HG03175 (cell line): ENCODE data around the gene ARAP1.

Experiments
- ATAC-seq: cut with Tn5 transposase; IDR thresholded peaks from one replicate; pipeline ENCODE4 v1.9.1; 2021; ENCODE audit warnings: mild to moderate bottlenecking, moderate library complexity; ENCODE audit not compliant: unreplicated experiment

The ARAP1 gene

DNA sequence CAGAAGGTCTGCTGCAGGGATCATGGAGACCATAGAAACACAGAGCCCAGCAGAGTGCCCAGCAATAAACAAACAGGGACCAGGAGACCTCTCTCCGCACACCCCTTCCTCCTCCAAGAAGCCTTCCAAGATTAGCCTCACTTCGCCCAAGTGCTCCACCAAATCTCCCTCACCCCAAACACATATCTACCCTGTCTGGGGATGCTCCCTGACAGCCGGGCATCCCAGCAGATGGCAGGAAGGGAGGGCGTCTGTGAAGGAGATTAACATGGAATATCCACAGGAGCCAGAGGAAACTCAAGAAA is 26.5 kb downstream of the ARAP1 start:
- ATAC-seq: no peak

DNA sequence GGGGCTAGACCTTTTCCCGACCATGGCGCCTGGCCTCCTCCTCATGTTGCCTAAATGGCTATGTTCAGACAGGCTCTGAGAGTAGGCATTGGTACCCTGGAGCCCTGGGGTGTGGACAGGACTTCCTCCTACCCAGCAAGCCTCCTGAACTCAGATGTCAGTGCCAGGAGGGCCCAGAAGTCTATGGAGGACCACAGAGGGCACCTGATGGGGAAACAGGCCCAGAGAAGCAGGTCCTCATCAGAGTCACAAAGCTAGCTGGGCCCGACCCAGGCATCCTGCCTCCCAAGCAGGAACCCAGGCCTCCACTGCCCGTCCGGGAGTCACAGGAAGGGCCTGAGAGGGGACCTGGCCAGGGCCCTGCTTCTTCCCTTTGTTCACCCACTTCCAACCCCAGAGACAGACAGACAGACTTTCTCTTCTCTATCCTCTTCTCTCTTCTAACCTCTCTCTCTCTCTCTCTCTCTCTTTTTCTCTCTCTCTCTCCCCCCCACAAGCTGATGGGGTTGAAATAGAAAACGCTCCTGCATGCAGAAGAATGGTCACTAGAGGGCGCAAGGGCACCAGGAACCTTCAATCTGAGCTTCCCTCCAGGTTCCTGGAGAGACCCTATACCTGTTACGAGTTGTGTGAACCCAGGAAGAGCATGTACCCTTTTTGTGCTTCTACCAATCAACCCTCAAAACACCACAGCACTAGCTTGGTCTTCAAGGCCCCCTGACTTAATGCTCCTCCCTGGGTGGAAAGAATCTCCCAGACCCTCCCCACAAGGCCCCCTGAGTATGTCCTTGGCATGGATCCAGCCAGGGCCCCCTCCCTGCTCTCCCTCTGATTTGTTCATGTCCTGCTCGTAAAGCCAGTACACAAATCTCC is 27.1 kb downstream of the ARAP1 start:
- no peak for ATAC-seq

DNA sequence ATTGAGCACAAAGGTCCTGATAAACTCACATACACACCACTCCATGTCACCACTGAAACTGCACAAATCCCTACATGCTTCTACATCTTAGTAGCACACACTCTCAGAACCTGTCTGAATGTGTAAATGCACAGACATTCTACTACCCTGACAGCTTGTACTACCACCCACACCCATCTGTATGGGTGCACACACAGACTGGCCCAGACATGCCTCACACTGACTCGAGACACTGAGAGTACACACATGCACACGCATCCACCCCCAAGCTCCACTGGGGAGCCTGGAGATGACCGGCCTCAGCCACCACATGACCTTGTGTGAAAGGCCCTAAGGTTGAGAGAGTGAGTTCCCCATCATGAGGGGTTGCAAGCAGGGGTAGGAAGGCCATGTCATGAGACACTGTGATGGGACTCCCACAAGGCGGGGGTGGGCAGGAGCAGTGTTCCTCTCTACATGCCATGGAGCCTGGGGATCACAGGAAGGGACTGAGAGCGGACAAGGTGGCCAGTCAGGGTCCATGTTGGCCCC is 28.1 kb downstream of the ARAP1 start:
- no peak for ATAC-seq

DNA sequence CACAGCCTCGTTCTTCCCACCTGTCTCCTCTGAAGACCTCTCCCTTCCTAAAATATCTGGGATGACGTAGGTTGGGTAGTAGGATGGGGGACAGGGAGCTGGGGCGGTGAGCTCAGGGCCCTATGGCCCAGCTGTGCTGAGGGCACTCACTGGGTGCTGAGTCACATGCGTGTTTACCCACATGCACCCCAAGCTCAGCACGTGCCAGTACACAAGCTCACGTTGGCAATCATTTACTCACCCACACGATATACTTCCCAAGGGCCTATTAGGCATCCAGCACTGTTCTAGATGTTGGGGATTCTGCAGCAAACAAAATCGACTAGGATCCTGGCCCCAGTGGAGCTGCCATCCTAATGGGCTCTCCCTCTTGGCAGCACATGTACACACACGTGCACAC is 28.7 kb downstream of the ARAP1 start:
- ATAC-seq: no peak

DNA sequence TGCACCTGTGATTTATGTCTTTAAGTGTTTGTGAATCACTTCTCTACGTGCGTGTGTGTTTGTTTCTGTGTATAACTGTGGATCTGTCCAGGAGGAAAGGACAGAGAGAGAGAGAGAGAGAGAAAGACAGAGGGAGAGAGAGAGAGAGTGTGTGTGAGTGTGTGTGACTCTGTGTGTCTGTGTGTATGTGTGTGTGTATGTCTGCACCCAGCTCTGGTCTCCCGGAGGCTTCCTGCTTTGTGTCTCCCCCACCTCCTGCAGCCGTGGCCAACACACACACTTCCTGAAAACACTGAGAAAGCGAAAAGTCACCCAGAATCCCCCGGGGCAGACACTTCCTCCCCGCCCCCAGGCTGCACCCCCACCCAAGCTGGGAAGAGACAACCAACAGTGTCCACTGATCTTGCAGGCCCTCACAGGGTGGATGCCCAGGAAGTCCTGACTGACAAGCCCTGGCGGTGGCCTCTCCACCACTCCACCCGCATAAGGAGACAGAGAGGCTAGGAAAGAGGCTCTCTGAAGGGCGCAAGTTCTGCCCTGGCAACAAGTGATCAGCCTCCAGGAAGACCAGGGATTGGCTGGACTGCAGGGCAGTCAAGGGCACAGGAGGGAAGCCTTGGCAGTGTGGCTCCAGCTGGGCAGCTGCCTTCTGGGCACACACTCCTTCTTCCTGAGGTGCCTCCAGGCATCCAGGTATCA is 30.0 kb downstream of the ARAP1 start:
- peak; percentile 78 for ATAC-seq

GRCh38 chr11:72721689-72722049 is 30.5 kb downstream of the ARAP1 start:
- no peak for ATAC-seq

DNA sequence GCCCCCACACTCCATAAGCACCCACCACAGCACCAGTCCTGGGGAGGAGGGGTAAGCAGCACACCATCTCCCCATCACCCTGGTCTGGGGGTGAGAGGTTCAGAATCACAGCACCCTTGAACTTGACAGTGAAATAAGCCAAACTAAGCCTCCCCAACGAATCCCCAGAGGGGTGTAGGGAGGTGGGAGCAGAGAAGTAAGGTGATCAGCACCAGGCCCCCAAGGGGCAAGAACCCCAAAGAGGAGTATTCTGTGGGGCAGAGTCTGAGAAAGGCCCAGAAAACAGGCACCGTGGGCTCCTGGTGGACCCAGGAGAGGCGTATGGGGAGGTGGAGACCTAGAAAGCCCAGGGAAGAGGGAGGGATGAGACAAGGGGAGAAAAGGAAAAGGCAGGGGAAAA is 30.9 kb downstream of the ARAP1 start:
- no peak for ATAC-seq

- no peak for ATAC-seq
These were observed 31.4 kb downstream of the ARAP1 start for GRCh38 chr11:72720784-72721183.

- ATAC-seq: no peak
These were observed 32.2 kb downstream of the ARAP1 start for GRCh38 chr11:72720047-72720446.

DNA sequence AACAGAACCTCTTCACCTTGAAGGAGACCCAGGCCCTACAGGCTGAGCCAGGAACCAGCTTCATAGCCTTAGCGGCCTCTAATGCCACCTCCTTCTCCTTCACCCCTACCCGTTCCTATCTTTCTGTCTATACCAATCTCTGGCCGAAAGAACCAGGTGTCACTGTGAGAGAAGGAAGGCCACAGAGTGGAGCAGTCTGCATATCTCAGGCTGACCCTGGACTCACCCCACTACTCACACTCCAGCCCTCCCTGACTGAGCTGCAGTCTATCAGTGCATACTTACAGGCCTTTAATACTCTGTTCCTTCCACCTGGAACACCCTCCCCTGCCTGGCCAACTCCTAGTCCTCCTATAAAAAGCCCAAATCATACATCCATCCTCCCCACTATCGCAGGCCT is 32.7 kb downstream of the ARAP1 start:
- ATAC-seq: peak; percentile 1

DNA sequence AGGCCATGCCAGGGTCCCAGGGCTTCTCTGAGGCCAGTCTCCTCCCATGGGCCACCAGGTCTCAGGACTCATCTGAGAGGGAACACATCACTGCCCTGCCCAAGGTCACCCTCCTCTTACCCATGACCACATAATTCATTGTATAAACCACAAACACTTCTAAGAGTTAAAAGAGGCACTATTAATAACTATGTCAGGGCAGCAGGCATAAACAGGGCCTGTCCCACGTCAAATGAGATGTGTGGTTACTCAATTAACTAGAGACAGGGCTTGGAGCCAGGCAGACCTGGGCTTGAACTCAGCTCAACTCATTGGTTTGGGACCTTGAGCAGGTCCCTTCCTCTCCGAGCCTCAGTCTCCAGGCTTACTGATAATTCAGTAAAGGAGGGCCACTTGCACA is 33.1 kb downstream of the ARAP1 start:
- ATAC-seq: peak; percentile 48

DNA sequence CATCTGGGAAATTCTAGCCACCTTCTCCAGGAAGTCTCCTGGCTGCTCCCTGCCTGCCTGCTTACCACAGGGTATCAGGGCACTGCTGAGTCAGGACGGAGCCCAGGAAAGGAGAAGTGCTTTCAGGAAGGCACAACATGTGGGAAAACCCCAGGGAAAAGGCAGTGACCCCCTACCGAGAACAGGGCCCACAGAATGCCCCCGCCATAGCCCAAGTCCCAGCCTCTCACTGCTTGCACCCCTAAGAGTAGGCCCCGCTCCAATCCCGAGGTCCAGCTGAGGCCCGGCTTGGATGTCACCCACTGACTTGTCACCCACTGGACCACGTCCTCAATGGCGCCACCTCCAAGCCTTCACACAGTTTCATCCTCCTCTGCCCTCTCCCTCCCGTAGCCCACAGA is 34.1 kb downstream of the ARAP1 start:
- ATAC-seq: no peak

DNA sequence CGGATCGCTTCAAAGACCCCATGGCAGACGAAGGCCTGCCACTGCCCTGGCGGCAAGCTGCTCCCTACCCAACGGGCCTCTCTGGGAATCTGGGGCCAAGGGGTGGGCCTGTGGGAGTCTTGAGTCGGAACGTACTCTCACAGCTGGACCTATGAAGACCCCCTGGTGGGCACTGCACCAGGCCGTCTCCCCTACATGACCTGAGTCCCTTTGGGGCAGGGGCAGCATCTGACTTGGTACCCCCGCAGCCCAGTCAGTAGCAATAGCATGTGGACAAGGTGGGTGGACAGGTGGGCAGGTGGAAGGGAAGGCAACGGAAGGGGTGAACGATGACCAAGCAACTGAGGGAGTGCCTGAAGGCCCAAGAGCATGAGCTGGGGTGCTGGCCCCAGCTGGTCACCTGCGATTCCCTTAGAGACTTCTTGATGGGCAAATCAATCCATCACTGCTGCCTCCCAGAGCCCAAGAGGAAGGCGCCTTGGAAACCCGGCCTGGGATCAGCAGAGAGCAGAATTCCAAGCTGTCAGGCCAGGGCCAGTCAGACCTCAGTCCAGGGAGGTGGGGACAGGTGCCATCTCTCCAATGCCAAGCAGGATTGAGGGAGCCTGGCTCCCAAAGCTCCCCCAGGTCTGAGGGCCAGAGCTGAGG is 35.3 kb downstream of the ARAP1 start:
- ATAC-seq: no peak

- no peak for ATAC-seq
These were observed 35.9 kb downstream of the ARAP1 start for GRCh38 chr11:72716290-72716689.

- no peak for ATAC-seq
These were observed 39.4 kb downstream of the ARAP1 start for GRCh38 chr11:72712841-72713240.

GRCh38 chr11:72712168-72712751 is 39.9 kb downstream of the ARAP1 start:
- no peak for ATAC-seq

- no peak for ATAC-seq
These were observed 41.1 kb downstream of the ARAP1 start for GRCh38 chr11:72711141-72711540.

DNA sequence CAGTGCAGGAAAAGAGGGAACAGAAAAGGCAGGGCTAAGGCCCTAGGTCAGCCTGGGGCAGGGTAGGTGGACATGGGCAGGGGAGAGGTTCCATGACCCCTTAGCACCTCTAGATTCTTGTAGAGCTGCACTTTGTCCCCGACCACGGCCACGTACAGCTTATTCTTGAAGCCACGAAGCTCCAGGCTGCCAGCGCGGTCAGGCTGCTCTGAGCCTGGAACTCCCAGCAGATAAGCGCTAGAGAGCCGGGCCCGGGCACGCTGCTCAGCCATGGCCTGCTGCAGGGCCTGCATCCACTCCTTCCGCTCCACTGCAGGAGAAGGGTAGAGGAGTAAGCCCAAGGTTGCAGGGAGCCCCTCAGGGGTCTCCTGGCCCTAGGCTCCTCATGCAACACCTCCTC is 41.9 kb downstream of the ARAP1 start:
- ATAC-seq: no peak

- no peak for ATAC-seq
These were observed 42.5 kb downstream of the ARAP1 start for GRCh38 chr11:72709478-72710238.

DNA sequence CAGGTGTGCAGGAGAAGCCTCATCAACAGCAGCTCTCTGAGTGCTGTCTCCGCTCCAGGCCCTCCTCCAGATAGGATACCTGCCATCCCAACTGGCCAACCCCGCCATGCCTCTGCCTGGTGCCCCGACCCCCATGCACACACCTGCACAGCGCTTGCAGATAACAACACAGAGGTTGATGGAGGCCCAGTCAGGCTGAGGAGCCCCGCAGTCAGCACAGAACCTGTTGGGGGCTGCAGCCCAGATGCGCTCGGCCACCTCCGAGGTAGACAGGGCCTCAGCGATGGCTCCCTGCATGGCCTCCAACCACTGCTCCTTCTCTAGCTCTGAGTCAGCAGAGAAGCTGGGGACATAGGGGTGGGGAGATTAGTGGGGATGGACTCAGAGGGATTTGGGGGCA is 45.2 kb downstream of the ARAP1 start:
- no peak for ATAC-seq

DNA sequence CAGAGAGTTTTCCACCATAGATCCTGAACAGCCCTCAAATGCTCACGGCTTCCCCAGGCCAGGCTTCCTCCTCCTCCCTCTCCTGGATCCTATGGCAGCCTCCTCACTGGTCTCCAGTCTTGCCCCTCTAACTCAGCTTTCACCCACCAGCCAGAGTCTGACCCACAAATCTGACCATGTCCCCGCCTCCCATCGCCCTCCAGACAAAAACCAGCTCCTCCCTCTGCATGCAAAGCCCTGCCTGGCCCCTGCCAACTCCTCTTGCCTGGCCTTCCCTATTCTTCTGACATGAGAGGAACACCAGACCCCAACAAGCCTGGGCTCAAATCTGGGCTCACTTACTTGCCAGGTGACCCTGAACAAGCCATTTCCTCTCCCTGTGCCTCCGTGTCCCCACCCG is 45.6 kb downstream of the ARAP1 start:
- no peak for ATAC-seq
